ENCODE results near the gene PLPPR5. TPM values are rescaled to one million over a fixed set of nuclear protein-coding genes. Genes with fewer than 3 reads are reported as not detected.

The PLPPR5 gene
- total RNA-seq, 2 donors from 2014 or later: not detected

DNA sequence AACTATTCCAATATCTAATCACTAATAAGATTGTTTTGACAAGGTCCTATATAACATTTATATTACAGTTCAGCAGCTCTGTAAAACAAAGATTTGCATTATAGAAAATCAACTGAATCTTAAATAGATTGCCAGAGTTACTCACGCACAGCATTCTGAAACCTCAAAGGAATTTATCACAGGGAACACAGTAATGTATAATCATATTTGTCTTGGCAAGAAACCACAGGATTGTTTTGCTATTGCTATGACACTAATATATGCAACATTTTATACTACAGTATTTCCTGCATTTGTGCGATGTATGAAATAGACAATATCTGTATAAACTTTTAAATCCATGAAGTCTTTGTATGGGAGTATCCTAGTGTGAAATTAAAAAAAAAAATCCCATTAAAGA, 101.4 kb downstream of the PLPPR5 start:
- H3K4me3 ChIP-seq: no peak overlapping the region
- H3K27me3 ChIP-seq (replicated peaks; ENCODE audit: insufficient read depth): no peaks in the 10 kb centered on the region
- H3K4me1 ChIP-seq (ENCODE audit: control insufficient read depth in 1 of 2, low read depth in 2 of 2): no peaks in the 10 kb centered on the region
- H3K9me3 ChIP-seq: no peaks in the 10 kb centered on the region
- H3K27ac ChIP-seq: no peak overlapping the region
- DNase-seq (ENCODE audit: low spot score) (no peak), ATAC-seq (ENCODE audit: insufficient number of reproducible peaks, low FRiP score, low read depth) (no peak)
- H3K36me3 ChIP-seq: no peaks in the 10 kb centered on the region
- TF ChIP-seq CTCF (IDR thresholded peaks at IDR 0.05): no peak

DNA sequence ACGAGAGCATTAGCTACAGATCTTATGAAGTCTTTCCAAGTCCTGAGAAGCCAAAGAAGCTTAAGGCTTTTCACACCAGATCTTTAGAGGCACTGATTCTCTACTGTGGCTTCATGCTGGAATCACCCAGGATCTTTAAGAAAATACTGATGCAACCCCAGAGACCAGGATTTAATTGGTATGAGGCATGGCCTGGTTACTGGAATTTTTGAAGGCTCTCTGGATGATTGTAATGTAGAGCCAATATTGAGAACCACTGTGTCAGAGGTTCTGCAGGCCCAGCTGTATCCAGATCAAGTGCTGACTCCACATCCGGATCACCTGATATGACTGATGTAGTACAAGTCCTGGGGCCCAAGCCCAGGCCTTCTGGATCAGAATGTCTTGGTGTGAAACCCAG, 105.7 kb downstream of the PLPPR5 start:
- DNase-seq (ENCODE audit: low spot score) (no peak), ATAC-seq (ENCODE audit: insufficient number of reproducible peaks, low FRiP score, low read depth) (no peak)
- Histone ChIP-seq H3K36me3 (no peaks in the 10 kb centered on the region), H3K9me3 (no peaks in the 10 kb centered on the region), H3K27ac (no peak overlapping the region), H3K4me1 (ENCODE audit: control insufficient read depth in 1 of 2, low read depth in 2 of 2) (no peaks in the 10 kb centered on the region), H3K27me3 (replicated peaks; ENCODE audit: insufficient read depth) (no peaks in the 10 kb centered on the region), H3K4me3 (no peak overlapping the region)
- TF ChIP-seq CTCF (IDR thresholded peaks at IDR 0.05): no peak

DNA sequence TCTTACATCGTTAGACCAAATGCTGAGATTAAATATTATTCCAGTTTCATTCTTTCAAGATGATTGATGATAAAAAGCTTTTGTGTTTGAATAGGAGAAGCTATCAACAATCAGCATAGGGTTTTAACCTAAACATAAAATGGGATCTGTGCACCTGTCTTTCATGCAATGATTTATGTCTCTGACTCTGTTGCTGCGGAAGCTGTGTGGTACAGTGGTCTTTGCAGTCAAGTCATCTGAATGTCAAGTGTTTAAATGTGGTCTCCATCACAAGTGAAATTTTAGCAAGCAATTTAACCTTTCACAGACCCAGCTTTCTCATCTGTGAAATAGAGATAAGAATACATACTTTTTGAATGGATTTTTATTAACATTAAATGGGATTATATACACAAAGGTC, 107.2 kb downstream of the PLPPR5 start:
- Histone ChIP-seq H3K4me1 (ENCODE audit: control insufficient read depth in 1 of 2, low read depth in 2 of 2) (no peaks in the 10 kb centered on the region), H3K27me3 (replicated peaks; ENCODE audit: insufficient read depth) (no peaks in the 10 kb centered on the region), H3K4me3 (no peak overlapping the region), H3K36me3 (no peaks in the 10 kb centered on the region), H3K9me3 (no peaks in the 10 kb centered on the region), H3K27ac (no peak overlapping the region)
- ATAC-seq (ENCODE audit: insufficient number of reproducible peaks, low FRiP score, low read depth) (no peak), DNase-seq (ENCODE audit: low spot score) (no peak)
- no peak for TF ChIP-seq CTCF (IDR thresholded peaks at IDR 0.05)

- Histone ChIP-seq H3K4me3 (no peak overlapping the region), H3K4me1 (ENCODE audit: control insufficient read depth in 1 of 2, low read depth in 2 of 2) (no peaks in the 10 kb centered on the region), H3K27me3 (replicated peaks; ENCODE audit: insufficient read depth) (no peaks in the 10 kb centered on the region), H3K27ac (no peak overlapping the region), H3K9me3 (no peaks in the 10 kb centered on the region), H3K36me3 (no peaks in the 10 kb centered on the region)
- no peak for TF ChIP-seq CTCF (IDR thresholded peaks at IDR 0.05)
- ATAC-seq (ENCODE audit: insufficient number of reproducible peaks, low FRiP score, low read depth): no peak
- no peak for DNase-seq (ENCODE audit: low spot score)
These were observed 107.8 kb downstream of the PLPPR5 start for GRCh38 chr1:98896711-98897445.

GRCh38 chr1:98893371-98893770, 111.3 kb downstream of the PLPPR5 start:
- Histone ChIP-seq H3K27me3 (replicated peaks; ENCODE audit: insufficient read depth) (no peaks in the 10 kb centered on the region), H3K36me3 (no peaks in the 10 kb centered on the region), H3K4me3 (no peak overlapping the region), H3K4me1 (ENCODE audit: control insufficient read depth in 1 of 2, low read depth in 2 of 2) (no peaks in the 10 kb centered on the region), H3K9me3 (no peaks in the 10 kb centered on the region), H3K27ac (no peak overlapping the region)
- DNase-seq (ENCODE audit: low spot score): no peak
- TF ChIP-seq CTCF (IDR thresholded peaks at IDR 0.05): no peak
- ATAC-seq (ENCODE audit: insufficient number of reproducible peaks, low FRiP score, low read depth): no peak

Measured in thoracic aorta (tissue), 2 donors.